ENCODE results near the gene PCARE. TPM values are rescaled to one million over a fixed set of nuclear protein-coding genes. Genes with fewer than 3 reads are reported as not detected.

PCARE gene
- total RNA-seq, 4 donors from 2014 or later: not detected

- H3K4me1 ChIP-seq: no peaks in the 10 kb centered on the region
- no peaks in the 10 kb centered on the region for H3K36me3 ChIP-seq
- DNase-seq: peak; percentile 65 to 76
- TF ChIP-seq CTCF (IDR thresholded peaks at IDR 0.05): no peak
- TF ChIP-seq POLR2A (IDR thresholded peaks at IDR 0.05): no peak
- peak overlapping the region; percentile 87 for H3K27ac ChIP-seq
- intact Hi-C loops (cut with DNase I; ENCODE audit: low total_unique reads): no loop called here
- H3K4me3 ChIP-seq: peak overlapping the region; percentile 60 to 65
- no peaks in the 10 kb centered on the region for H3K27me3 ChIP-seq
- no peaks in the 10 kb centered on the region for H3K9me3 ChIP-seq
These were observed 41.8 kb upstream of the PCARE start for GRCh38 chr2:29115797-29116781.

GRCh38 chr2:29114946-29115609 is 40.8 kb upstream of the PCARE start, which contains the start of gene CLIP4:
Gene CLIP4, plus strand, starts transcription at chr2:29115415. Its CDS starts 5,974 bp downstream, at chr2:29121389.
- no peaks in the 10 kb centered on the region for H3K4me1 ChIP-seq

GRCh38 chr2:29114586-29114945 is 40.2 kb upstream of the PCARE start:
- peak overlapping the region; percentile 87 for H3K27ac ChIP-seq
- intact Hi-C loops (cut with DNase I; ENCODE audit: low total_unique reads): no loop called here
- peak overlapping the region in 1 of 2 donors; percentile 65 for H3K4me3 ChIP-seq
- H3K27me3 ChIP-seq: no peaks in the 10 kb centered on the region
- TF ChIP-seq CTCF (IDR thresholded peaks at IDR 0.05) (no peak), POLR2A (IDR thresholded peaks at IDR 0.05) (no peak)
- DNase-seq: no peak
- H3K36me3 ChIP-seq: no peaks in the 10 kb centered on the region
- no peaks in the 10 kb centered on the region for H3K9me3 ChIP-seq
- H3K4me1 ChIP-seq: no peaks in the 10 kb centered on the region

More at GRCh38 chr2:29114946-29115609, 40.8 kb upstream of the PCARE start, which contains the start of gene CLIP4:
- DNase-seq: peak; percentile 40 to 71
- Histone ChIP-seq H3K27ac (peak within 1 kb of the TSS; percentile 87), H3K9me3 (no peaks in the 10 kb centered on the region), H3K27me3 (no peaks in the 10 kb centered on the region), H3K36me3 (no peaks in the 10 kb centered on the region), H3K4me3 (peak within 1 kb of the TSS; percentile 60 to 65)
- intact Hi-C loops (cut with DNase I; ENCODE audit: low total_unique reads): no loop called here
- no peak for TF ChIP-seq CTCF (IDR thresholded peaks at IDR 0.05)
- peak; percentile 8 to 61 for TF ChIP-seq POLR2A (IDR thresholded peaks at IDR 0.05)

- Histone ChIP-seq H3K27me3 (no peaks in the 10 kb centered on the region), H3K36me3 (no peaks in the 10 kb centered on the region), H3K27ac (no peak overlapping the region), H3K4me3 (no peak overlapping the region), H3K9me3 (no peaks in the 10 kb centered on the region), H3K4me1 (no peaks in the 10 kb centered on the region)
- intact Hi-C loops (cut with DNase I; ENCODE audit: low total_unique reads): no loop called here
- peak; percentile 18 for DNase-seq
- TF ChIP-seq CTCF (IDR thresholded peaks at IDR 0.05): no peak
- no peak for TF ChIP-seq POLR2A (IDR thresholded peaks at IDR 0.05)
These were observed 39.6 kb upstream of the PCARE start for GRCh38 chr2:29113891-29114321.
